Peyer's patch (tissue), 4 donors: ENCODE results near the gene POGLUT2.

ENCODE experiments used
- POLR2A ChIP-seq, 2 donors: fragments of 450-650 bp; IDR thresholded peaks; one replicate each; pipeline ENCODE4 v1.5.1; 2017; ENCODE audit warnings: antibody characterized with exemption in 2 of 2, mild to moderate bottlenecking in 2 of 2, moderate library complexity in 2 of 2
- TF ChIP-seq, protein P1 (sequence below), 6 experiments: fragments of 450-650 bp in 4 of 6; fragments of 200-600 bp in 2 of 6; sonication (generic) in 1 of 6; IDR thresholded peaks; one replicate each; pipeline ENCODE4 v1.5.1; 2017 to 2019; ENCODE audit warnings: antibody characterized with exemption in 6 of 6, mild to moderate bottlenecking in 3 of 6, moderate library complexity in 1 of 6

GRCh38 chr13:102777736-102778135 is 21.0 kb downstream of the POGLUT2 start:
- TF ChIP-seq, protein P1, sequence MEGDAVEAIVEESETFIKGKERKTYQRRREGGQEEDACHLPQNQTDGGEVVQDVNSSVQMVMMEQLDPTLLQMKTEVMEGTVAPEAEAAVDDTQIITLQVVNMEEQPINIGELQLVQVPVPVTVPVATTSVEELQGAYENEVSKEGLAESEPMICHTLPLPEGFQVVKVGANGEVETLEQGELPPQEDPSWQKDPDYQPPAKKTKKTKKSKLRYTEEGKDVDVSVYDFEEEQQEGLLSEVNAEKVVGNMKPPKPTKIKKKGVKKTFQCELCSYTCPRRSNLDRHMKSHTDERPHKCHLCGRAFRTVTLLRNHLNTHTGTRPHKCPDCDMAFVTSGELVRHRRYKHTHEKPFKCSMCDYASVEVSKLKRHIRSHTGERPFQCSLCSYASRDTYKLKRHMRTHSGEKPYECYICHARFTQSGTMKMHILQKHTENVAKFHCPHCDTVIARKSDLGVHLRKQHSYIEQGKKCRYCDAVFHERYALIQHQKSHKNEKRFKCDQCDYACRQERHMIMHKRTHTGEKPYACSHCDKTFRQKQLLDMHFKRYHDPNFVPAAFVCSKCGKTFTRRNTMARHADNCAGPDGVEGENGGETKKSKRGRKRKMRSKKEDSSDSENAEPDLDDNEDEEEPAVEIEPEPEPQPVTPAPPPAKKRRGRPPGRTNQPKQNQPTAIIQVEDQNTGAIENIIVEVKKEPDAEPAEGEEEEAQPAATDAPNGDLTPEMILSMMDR (IDR thresholded peaks at IDR 0.05) = no peak
- no peak for TF ChIP-seq POLR2A (IDR thresholded peaks at IDR 0.05)
